AG04450 (cell line): ENCODE results near the gene EPHA7. TPM values are rescaled to one million over a fixed set of nuclear protein-coding genes. Genes with fewer than 3 reads are reported as not detected.

Experiments
- CTCF ChIA-PET: fragments of 300-600, 350-600 bp; formaldehyde crosslinking; extraction: SDS; loops from one replicate; lab custom pipeline; 2022; ENCODE audit warnings: antibody characterized with exemption, inconsistent platforms; lab: Charles Lee
- POLR2A ChIA-PET: fragments of 350-600 bp; formaldehyde crosslinking; extraction: SDS; loops from one replicate; lab custom pipeline; 2021; ENCODE audit warnings: antibody characterized with exemption, inconsistent platforms; lab: Yijun Ruan, JAX
- DNase-seq: peaks from one replicate; pipeline ENCODE4 v3.0.0-alpha.2; 2011; ENCODE audit warnings: low read depth, low spot score
- H3K27ac ChIP-seq: one replicate; pipeline ENCODE4 v1.5.1; 2012; ENCODE audit warnings: low read depth, low read length, control low read depth
- H3K27me3 ChIP-seq: one replicate; pipeline ENCODE4 v1.6.0; 2012; ENCODE audit warnings: low read length; ENCODE audit not compliant: control insufficient read depth, insufficient read depth
- H3K4me3 ChIP-seq: 2 replicates; pipeline ENCODE4 v1.5.1; 2011; ENCODE audit warnings: mild to moderate bottlenecking, low read depth, low read length, control low read depth
- H3K9me3 ChIP-seq: 2 replicates; pipeline ENCODE4 v1.5.1; 2012; ENCODE audit warnings: low read length; ENCODE audit not compliant: control insufficient read depth, insufficient read depth
- CTCF ChIP-seq: IDR thresholded peaks from 2 replicates; pipeline ENCODE4 v1.5.1; 2011; ENCODE audit warnings: low read depth, low read length, control low read depth, inconsistent platforms
- polyA plus RNA-seq: library from polyadenylated mRNA; depleted of rRNA; stranded (reverse); fragments of >200 nt; gene quantifications from 2 replicates; pipeline ENCODE4 v1.2.3, GENCODE V29; 2011

EPHA7 gene
- polyA plus RNA-seq, 1 experiment: not detected

GRCh38 chr6:93252930-93253329 is 166.4 kb downstream of the EPHA7 start:
- ChIA-PET POLR2A (no interaction called here), CTCF (no interaction called here)
- H3K9me3 ChIP-seq: no peaks in the 10 kb centered on the region
- H3K27ac ChIP-seq: no peak overlapping the region
- TF ChIP-seq CTCF: no peak
- no peaks in the 10 kb centered on the region for H3K27me3 ChIP-seq
- DNase-seq: no peak
- no peak overlapping the region for H3K4me3 ChIP-seq

- no peak overlapping the region for H3K4me3 ChIP-seq
- H3K27ac ChIP-seq: no peak overlapping the region
- CTCF ChIA-PET: no interaction called here
- H3K27me3 ChIP-seq: no peaks in the 10 kb centered on the region
- no peak for TF ChIP-seq CTCF
- no peaks in the 10 kb centered on the region for H3K9me3 ChIP-seq
- no peak for DNase-seq
- POLR2A ChIA-PET: no interaction called here
Measured at GRCh38 chr6:93248631-93249030, 170.7 kb downstream of the EPHA7 start.

GRCh38 chr6:93243231-93243778 is 176.1 kb downstream of the EPHA7 start:
- Histone ChIP-seq H3K4me3 (no peak overlapping the region), H3K27ac (no peak overlapping the region), H3K27me3 (no peaks in the 10 kb centered on the region), H3K9me3 (no peaks in the 10 kb centered on the region)
- ChIA-PET POLR2A (no interaction called here), CTCF (no interaction called here)
- DNase-seq: no peak
- TF ChIP-seq CTCF: no peak

GRCh38 chr6:93242049-93242448 is 177.3 kb downstream of the EPHA7 start:
- Histone ChIP-seq H3K27ac (no peak overlapping the region), H3K27me3 (no peaks in the 10 kb centered on the region), H3K4me3 (no peak overlapping the region), H3K9me3 (no peaks in the 10 kb centered on the region)
- no peak for TF ChIP-seq CTCF
- ChIA-PET CTCF (no interaction called here), POLR2A (no interaction called here)
- no peak for DNase-seq

- Histone ChIP-seq H3K27ac (no peak overlapping the region), H3K9me3 (no peaks in the 10 kb centered on the region), H3K4me3 (no peak overlapping the region), H3K27me3 (no peaks in the 10 kb centered on the region)
- ChIA-PET CTCF (no interaction called here), POLR2A (no interaction called here)
- no peak for TF ChIP-seq CTCF
- no peak for DNase-seq
Measured at GRCh38 chr6:93238632-93239031, 180.7 kb downstream of the EPHA7 start.
